Measurements from ENCODE around the gene CYP24A1.

GRCh38 chr20:54195483-54196472 is 22.0 kb upstream of the CYP24A1 start:
- TF ChIP-seq CTCF (IDR thresholded peaks at IDR 0.05; ENCODE audit: low read length), result no peak
- no peak for TF ChIP-seq EZH2 (IDR thresholded peaks at IDR 0.05; ENCODE audit: borderline replicate concordance, low read length)
